HG02759 (cell line): ENCODE measurements around the gene CUL7.
A peak's percentile ranks its signal among the peaks of the same experiment; 100 is the strongest.
"Not testable (repeated sequence)": the region's sequence is repeated elsewhere in the genome, so short reads cannot be mapped to it uniquely, and the experiment has no call there.

Source experiments
- ATAC-seq: cut with Tn5 transposase; IDR thresholded peaks from one replicate; pipeline ENCODE4 v1.9.1; 2021; ENCODE audit warnings: mild to moderate bottlenecking, moderate library complexity; ENCODE audit not compliant: unreplicated experiment

The CUL7 gene

GRCh38 chr6:43053545-43054205 is at the start of gene CUL7:
CUL7 (minus strand) TSS chr6:43053851; CDS start chr6:43052788, 1,063 bp downstream.
- peak; percentile 96 for ATAC-seq

- no peak for ATAC-seq
Observed at GRCh38 chr6:43101497-43101896, 47.8 kb upstream of the CUL7 start.

GRCh38 chr6:43097502-43097901 is 43.9 kb upstream of the CUL7 start:
- ATAC-seq: no peak

GRCh38 chr6:43097098-43097489 is 43.4 kb upstream of the CUL7 start:
- ATAC-seq: no peak

GRCh38 chr6:43096451-43097097 is 42.9 kb upstream of the CUL7 start:
- no peak for ATAC-seq

- no peak for ATAC-seq
Observed at GRCh38 chr6:43095939-43096338, 42.3 kb upstream of the CUL7 start.

GRCh38 chr6:43093436-43094289 is 40.0 kb upstream of the CUL7 start:
- no peak for ATAC-seq

DNA sequence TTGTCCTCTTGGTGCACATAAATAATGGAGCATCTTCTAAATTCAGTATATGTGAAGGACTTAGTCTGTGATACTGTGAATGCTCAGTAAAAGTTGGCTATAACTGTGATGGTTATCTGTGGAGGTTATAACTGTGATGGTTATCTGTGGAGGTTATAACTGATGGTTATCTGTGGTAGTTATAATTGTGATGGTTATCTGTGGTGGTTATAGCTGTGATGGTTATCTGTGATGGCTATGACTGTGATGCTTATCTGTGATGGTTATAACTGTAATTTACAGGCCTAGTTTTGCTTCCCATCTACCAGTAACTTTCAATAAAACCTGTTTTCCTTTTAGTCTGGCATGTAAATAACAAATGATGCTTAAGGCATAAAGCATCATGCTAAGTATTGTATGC is 39.0 kb upstream of the CUL7 start:
- ATAC-seq: no peak

DNA sequence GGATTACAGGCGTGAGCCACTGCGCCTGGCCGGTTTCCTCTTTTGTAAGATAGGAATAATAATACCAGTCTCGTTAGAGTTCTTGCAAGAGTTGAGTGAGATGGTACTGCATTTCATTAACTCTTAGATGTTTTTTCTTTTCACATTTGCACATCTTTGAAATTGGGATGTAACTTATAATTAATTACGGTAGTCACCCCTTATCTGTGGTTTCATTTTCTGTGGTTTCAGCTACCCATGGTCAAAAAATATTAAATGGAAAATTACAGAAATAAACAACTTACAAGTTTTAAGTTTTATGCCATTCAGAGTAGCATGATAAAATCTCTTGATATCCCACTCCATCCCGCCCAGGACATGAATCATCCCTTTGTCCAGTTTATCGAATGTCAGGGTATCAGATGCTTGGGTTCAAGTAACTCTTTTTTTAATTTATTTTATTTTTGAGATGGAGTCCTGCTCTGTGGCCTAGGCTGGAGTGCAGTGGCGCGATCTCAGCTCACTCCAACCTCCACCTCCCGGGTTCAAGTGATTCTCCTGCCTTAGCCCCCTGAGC is 37.9 kb upstream of the CUL7 start:
- no peak for ATAC-seq

DNA sequence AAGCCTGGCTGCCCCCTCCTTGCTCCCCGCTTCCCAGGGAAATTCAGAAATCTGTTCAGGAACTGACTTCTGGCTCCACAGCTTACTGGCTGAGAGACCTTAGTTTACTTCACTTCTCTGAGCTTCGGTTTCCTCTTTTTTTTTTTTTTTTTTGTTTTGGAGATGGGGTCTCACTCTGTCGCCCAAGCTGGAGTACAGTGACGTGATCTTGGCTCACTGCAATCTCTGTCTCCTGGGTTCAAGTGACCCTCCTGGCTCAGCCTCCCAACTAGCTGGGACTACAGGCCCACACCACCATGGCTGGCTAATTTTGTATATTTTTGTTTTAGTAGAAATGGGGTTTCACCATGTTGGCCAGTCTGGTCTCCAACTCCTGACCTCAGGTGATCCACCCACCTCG is 37.4 kb upstream of the CUL7 start:
- no peak for ATAC-seq

- no peak for ATAC-seq
Observed at GRCh38 chr6:43090559-43090956, 36.9 kb upstream of the CUL7 start.

DNA sequence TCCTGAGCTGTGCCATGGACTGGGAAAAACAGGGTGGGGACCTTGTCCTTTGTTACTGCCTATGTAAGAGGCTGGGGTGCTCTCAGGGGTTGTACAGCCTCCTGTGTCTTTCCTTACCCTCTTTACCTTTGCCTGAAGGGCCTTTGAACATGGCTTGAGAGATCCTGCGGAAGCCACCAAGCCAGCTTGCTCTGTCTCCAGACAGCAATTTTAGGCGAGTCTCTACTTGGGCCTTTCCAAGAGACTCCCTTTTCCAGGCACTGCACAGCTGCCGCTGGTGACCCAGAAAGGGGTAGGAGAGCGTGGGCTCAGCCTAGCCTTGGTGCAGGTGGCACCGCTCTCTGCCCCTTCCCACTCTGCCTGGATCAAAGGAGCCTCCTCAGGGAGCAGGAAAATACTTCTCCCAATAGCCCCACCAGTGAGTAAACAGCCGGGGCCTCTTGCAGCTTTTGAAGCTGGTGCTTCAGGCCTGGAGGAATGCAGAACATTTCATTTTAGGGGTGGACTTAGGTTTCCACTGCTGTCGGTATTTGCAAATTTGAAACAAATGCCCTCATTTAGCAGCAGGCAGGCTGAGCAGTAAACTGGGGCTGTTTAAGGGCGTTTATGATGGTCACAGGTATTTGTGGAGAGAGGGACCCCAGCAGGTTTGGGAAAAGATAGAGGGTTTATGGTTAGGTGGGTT is 36.4 kb upstream of the CUL7 start:
- no peak for ATAC-seq

GRCh38 chr6:43089467-43089866 is 35.8 kb upstream of the CUL7 start:
- ATAC-seq: no peak

DNA sequence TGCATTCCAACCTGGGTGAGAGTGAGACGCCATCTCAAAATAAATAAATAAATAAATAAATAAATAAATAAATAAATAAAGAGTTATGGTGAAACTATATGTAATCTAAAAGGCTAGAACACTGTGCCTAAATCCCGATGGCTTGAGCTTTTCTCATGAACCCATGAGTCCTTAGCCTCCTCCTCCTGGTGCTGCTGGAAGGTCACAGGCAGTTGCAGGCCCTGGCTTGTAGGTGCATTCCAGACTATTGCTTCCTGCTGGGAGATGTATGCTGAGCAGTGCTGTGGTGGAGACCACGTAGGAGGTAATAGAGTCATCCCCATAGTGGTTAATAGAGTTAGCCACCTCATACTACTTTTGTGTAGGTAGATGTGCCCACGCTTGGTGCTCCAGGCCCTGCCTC is 35.0 kb upstream of the CUL7 start:
- ATAC-seq: no peak

DNA sequence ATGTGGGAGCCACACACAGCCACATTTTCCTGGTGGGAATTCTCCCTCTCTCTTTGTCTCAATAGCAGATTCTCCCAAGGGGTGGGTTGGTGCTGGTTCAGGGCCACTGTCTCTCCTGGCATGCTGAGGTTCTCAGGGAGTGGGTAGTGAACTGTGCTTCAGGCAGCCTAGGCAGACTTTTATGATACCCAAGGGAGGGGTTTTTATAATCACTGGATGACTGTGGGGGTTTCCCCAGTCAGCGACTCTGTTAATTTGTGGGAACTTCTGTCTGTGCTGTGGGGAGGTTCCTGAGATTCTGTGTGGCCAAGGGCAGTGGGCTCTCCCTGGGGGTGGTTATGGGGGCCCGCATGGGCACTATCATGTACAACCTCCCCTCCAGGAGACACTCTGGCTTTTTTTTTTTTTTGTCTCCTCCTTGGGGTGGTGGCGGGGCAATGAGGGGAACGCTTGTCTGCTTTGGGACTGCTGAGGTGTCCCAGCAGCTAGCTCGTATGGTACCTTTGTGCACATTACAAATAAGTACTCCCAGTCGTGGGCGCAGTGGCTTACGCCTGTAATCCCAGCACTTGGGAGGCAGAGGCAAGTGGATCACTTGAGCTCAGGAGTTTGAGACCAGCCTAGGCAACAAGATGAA is 32.5 kb upstream of the CUL7 start:
- peak; percentile 59 for ATAC-seq

DNA sequence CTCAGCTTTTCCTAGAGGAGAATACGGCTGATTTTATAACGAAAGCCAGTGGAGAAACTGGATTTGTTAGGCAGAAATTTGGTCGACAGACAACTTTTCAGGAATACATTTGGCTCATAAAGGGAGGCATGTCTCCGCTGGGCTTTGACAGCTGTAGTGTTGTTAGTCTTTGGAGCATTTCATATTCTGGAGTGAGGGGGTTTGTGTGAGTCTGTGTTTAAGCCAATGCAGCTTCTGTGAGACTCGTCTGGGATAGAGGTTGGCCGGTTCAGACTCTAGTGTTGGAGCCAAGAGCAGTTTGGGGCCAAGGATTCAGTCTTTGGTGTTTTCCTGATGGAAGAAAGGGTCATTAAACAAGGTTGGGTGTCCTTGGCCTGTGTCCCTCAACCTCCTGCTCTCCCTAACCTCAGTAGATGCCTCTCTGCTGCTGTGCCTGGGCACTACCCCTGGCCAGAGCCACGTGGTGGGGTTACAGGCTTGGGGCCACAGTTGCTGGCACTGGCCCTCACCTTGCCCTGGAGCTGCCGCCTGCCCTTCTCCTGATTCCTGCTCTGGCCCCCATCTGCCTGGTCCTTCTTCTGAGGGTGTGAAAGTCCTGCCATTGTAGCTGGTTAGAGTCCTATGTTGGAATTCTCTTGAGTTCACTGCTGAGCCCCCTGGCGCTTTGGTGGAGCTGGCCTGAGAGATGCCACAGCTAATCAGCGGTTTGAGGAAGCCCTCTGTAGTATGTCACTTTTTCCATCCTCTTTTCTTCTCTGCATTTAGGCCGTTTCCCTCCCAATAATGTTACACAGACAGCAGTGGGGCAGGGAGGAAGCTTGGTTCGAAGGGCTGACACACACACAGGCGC is 29.4 kb upstream of the CUL7 start:
- ATAC-seq: no peak

- not testable (repeated sequence) for ATAC-seq
Observed at GRCh38 chr6:43081922-43082321, 28.3 kb upstream of the CUL7 start.

DNA sequence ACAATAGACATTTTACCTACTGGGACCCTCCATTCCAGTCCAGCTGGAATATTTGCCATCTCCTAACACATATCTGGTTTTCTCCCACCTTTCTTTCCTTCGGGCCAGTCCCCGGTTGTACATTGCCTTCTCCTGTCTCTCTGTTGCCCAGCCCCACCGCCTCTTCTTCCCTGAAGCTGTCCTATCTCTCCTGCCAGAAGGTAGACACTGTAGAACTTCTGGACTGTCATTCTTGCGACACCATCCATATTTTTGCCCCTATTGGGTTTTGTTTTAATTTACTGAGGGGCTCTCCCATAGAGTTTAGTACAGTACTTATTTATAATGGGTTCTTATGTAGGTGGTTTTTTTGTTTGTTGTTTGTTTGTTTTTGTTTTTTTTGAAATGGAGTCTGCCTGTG is 27.4 kb upstream of the CUL7 start:
- no peak for ATAC-seq

DNA sequence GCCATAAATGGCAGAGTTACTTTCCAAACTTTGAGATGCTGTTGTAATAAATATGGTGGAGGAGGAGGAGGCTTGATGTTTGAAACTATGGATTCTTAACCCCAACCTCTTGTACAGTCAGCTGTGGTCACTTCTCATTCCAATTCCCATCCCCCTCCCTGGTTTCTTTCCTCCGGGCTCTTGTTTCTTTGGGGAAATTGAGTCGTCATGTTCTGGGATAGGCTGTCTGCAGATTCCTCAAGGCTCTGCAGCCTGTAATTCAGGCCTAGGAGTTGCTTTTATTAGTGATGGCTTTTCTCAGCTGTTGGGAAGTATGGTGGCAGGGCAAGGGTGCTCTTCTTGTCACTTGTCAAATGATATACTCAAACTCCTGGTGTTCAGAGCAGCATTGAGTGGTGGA is 25.0 kb upstream of the CUL7 start:
- ATAC-seq: no peak
